ENCODE measurements around the gene CTIF.

DNA sequence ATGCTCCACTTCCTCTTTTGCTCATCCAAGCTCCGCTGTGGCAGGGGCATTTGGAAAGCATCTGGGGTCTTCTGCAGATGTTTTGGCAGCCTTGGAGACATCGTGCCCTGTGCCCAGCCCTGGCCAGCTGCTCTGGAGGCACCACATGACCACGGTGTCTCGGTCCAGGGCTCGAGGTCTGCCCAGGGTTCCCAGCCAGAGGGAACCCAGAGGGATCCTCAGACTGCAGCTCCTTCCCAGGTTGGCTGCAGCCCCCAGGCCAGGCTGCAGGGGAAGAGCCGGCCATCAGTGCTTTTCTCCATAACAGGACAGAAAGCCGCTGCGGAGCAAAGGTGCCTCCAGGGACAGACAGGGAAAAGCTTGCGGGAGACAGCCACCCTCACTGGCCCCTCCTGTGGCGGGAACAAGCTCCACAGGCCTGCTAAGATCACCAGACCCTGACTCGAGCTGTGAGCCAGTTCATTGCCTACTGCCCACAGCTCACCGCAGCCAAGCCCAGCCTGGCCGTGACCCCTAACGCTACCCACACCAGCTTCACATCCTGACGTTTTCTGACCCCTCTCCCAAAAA is 337.2 kb downstream of the CTIF start:
- TF ChIP-seq, protein P1, sequence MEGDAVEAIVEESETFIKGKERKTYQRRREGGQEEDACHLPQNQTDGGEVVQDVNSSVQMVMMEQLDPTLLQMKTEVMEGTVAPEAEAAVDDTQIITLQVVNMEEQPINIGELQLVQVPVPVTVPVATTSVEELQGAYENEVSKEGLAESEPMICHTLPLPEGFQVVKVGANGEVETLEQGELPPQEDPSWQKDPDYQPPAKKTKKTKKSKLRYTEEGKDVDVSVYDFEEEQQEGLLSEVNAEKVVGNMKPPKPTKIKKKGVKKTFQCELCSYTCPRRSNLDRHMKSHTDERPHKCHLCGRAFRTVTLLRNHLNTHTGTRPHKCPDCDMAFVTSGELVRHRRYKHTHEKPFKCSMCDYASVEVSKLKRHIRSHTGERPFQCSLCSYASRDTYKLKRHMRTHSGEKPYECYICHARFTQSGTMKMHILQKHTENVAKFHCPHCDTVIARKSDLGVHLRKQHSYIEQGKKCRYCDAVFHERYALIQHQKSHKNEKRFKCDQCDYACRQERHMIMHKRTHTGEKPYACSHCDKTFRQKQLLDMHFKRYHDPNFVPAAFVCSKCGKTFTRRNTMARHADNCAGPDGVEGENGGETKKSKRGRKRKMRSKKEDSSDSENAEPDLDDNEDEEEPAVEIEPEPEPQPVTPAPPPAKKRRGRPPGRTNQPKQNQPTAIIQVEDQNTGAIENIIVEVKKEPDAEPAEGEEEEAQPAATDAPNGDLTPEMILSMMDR (IDR thresholded peaks at IDR 0.05) = no peak
- no peak for TF ChIP-seq POLR2A (IDR thresholded peaks at IDR 0.05)
